Measurements from ENCODE around the gene POLD2. TPM values are rescaled to one million over a fixed set of nuclear protein-coding genes. Genes with fewer than 3 reads are reported as not detected.
"Not testable (repeated sequence)": the region's sequence is repeated elsewhere in the genome, so short reads cannot be mapped to it uniquely, and the experiment has no call there.

Gene POLD2
- total RNA-seq (100 to 1,000 TPM in 3 of 4 donors, 10 to 100 TPM in 1; 79.2 to 127 (median 119) TPM), polyA plus RNA-seq (10 to 100 TPM; 57.3 to 87.1 (median 81.3) TPM)
- long read RNA-seq, donor 1, transcript POLD2-218 (11 exons, 1,619 nt): major isoform, 67 of 120 reads
- long read RNA-seq, donor 1, transcript POLD2-207 (11 exons, 1,659 nt): minor isoform, 8 of 120 reads
- long read RNA-seq, donor 1, partial matches to known transcripts: 29 of 120 reads
- long read RNA-seq, donor 1, other reads (novel, unspliced or antisense): 15 of 120 reads
- long read RNA-seq, donor 2, transcript POLD2-207 (11 exons, 1,659 nt): minor isoform, 11 of 177 reads
- long read RNA-seq, donor 2, transcript POLD2-218 (11 exons, 1,619 nt): major isoform, 112 of 177 reads
- long read RNA-seq, donor 2, partial matches to known transcripts: 31 of 177 reads
- long read RNA-seq, donor 2, other reads (novel, unspliced or antisense): 23 of 177 reads

DNA sequence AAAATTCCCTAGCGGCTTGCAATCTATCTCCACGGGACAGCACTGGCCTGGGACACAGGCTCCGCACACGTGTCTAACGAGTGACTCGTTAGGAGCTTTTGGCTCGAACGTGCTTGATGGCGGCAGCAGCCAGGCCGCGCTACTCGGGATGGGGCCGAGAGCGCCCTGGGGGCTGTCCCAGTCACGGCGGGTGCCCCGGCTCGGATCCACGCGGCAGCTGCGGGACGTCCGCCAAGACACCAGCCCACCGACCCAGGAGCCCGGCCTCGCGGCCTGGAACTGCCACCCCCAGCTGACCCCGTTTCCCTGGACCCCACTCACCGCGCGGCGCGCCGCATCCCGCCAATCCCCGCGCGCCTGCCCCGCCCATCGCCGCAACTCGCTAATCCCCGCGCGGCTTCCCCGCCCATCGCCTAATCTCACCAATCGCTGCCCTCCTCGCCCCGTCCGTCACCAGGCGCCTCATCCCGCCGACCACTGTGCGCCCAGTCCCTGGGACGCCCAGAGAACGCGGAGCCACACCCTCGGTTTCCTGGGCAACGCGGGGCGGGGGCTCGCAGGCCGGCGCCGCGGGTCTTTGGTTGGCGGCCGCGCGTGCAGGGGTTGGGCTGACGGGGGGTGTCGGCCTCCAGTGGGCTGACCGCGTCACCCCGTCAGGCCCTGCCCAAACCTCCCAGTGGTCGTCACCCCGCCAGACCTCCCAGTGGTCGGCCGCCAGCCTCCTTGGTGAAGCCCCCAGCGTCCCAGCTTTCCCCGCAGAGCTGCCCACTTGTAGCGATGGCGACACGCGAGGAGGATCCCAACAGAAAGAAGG, at the start of gene POLD2:
POLD2 (minus strand) TSS at position 359 of the 814 bp plus-strand sequence. CDS start 1,495 bp downstream, outside the sequence.
- Histone ChIP-seq H3K9me3 (no peaks in the 10 kb centered on the region), H3K27ac (peak within 1 kb of the TSS; percentile 93), H3K27me3 (ENCODE audit: insufficient read depth in 3 of 3, low read length in 2 of 3) (no peaks in the 10 kb centered on the region), H3K4me1 (peaks cover 25% of the 10 kb centered on the region), H3K4me3 (peak within 1 kb of the TSS; percentile 89), H3K36me3 (ENCODE audit: insufficient read depth in 1 of 2, low read depth in 1 of 2) (peaks cover 0 to 22% of the 10 kb centered on the region in 2 donors)
- WGBS, 3 donors: 0 to 1% (median 1%) methylated on average over 47 to 86 of the region's 86 CpGs
- ATAC-seq: peak; percentile 96 to 98 (median 96)
- TF ChIP-seq CTCF (IDR thresholded peaks at IDR 0.05): no peak
- intact Hi-C loops (cut with DNase I): loop anchor here (5.0 kb wide), 2 partner anchors 36 to 41 kb away; partner anchors contain the start of gene POLM (in 1 of the 2)
- DNase-seq: peak; percentile 99

GRCh38 chr7:44172803-44173424, 49.6 kb upstream of the POLD2 start:
- 75 to 88% (median 87%) methylated on average over 6 of the region's 6 CpGs for WGBS, 3 donors
- Histone ChIP-seq H3K27me3 (ENCODE audit: insufficient read depth in 3 of 3, low read length in 2 of 3) (no peaks in the 10 kb centered on the region), H3K36me3 (ENCODE audit: insufficient read depth in 1 of 2, low read depth in 1 of 2) (no peaks in the 10 kb centered on the region), H3K27ac (no peak overlapping the region), H3K4me1 (no peaks in the 10 kb centered on the region), H3K9me3 (no peaks in the 10 kb centered on the region), H3K4me3 (no peak overlapping the region)
- intact Hi-C loops (cut with DNase I): no loop called here
- TF ChIP-seq CTCF (IDR thresholded peaks at IDR 0.05): no peak
- DNase-seq (no peak), ATAC-seq (no peak)

DNA sequence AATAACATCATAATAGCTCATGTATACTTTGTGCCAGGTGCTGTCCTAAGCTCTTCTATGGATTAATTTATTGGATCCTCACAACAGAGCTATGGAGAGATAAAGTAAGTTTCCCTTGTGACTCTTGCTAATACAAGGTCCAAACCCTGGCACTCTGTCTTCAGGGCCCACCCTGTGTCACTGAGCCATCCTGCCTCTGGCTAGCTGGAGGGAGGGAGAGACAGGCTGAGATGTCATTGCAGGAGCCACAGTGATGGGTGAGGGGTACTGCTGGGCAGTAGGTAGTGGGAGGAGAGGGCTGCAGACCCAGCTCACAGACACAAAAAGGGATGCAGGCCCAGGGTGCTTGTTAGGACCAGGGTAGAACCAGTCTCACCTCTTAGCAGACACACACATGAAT, 49.0 kb upstream of the POLD2 start:
- ATAC-seq: no peak
- Histone ChIP-seq H3K9me3 (no peaks in the 10 kb centered on the region), H3K27ac (no peak overlapping the region), H3K4me1 (no peaks in the 10 kb centered on the region), H3K4me3 (no peak overlapping the region), H3K27me3 (ENCODE audit: insufficient read depth in 3 of 3, low read length in 2 of 3) (no peaks in the 10 kb centered on the region), H3K36me3 (ENCODE audit: insufficient read depth in 1 of 2, low read depth in 1 of 2) (no peaks in the 10 kb centered on the region)
- DNase-seq: no peak
- no peak for TF ChIP-seq CTCF (IDR thresholded peaks at IDR 0.05)
- intact Hi-C loops (cut with DNase I): no loop called here

GRCh38 chr7:44171901-44172300, 48.6 kb upstream of the POLD2 start:
- DNase-seq; H3K4me1 ChIP-seq; H3K27me3 ChIP-seq (ENCODE audit: insufficient read depth in 3 of 3, low read length in 2 of 3); ATAC-seq; H3K4me3 ChIP-seq; H3K27ac ChIP-seq; intact Hi-C loops (cut with DNase I); H3K36me3 ChIP-seq (ENCODE audit: insufficient read depth in 1 of 2, low read depth in 1 of 2); H3K9me3 ChIP-seq: not testable (repeated sequence)
- WGBS, 3 donors: 92 to 95% (median 94%) methylated on average over 9 of the region's 9 CpGs

DNA sequence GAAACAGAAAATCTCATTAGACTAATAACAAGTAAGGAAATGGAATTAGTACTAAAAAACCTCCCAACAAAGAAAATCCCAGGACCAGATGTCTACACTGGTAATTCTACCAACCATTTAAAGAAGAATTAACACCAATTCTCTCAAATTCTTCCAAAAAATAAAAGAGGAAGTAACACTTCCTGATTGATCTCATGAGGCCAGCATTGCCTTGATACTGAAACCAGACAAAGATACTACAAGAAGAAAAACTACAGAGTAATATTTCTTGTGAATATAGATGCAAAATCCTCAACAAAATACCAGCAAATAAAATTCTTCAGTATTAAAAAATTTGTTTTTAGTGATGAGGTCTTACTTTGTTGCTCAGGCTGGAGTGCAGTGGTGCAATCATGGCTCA, 44.6 kb upstream of the POLD2 start:
- H3K4me3 ChIP-seq: no peak overlapping the region
- no peak for ATAC-seq
- TF ChIP-seq CTCF (IDR thresholded peaks at IDR 0.05): no peak
- H3K27ac ChIP-seq: no peak overlapping the region
- H3K36me3 ChIP-seq (ENCODE audit: insufficient read depth in 1 of 2, low read depth in 1 of 2): no peaks in the 10 kb centered on the region
- DNase-seq: no peak
- no peaks in the 10 kb centered on the region for H3K4me1 ChIP-seq
- no peaks in the 10 kb centered on the region for H3K27me3 ChIP-seq (ENCODE audit: insufficient read depth in 3 of 3, low read length in 2 of 3)
- intact Hi-C loops (cut with DNase I): no loop called here
- no peaks in the 10 kb centered on the region for H3K9me3 ChIP-seq

Measured in psoas muscle (tissue), 8 donors.